Measurements from ENCODE around the gene GPR179. TPM values are rescaled to one million over a fixed set of nuclear protein-coding genes. Genes with fewer than 3 reads are reported as not detected.

The GPR179 gene
- total RNA-seq, 1 experiment from 2014 or later, result not detected

GRCh38 chr17:38324141-38324697 lies 19.5 kb downstream of the GPR179 start:
- Mint-ChIP-seq H3K36me3 (ENCODE audit: insufficient read depth in 1 of 3, low read depth in 3 of 3) (peaks cover 17 to 45% (median 30%) of the 10 kb centered on the region in 3 experiments; a peak in 6 of 7 replicates), H3K27ac (peak overlapping the region in 1 of 3 experiments; percentile 67; a peak in 2 of 7 replicates)
- H3K27ac ChIP-seq (ENCODE audit: insufficient read length, low read depth, low read length), result no peak overlapping the region

More at GRCh38 chr17:38324141-38324697, 19.5 kb downstream of the GPR179 start:
- no peak overlapping the region for H3K4ac ChIP-seq (ENCODE audit: low read depth, low read length)
- H3K14ac ChIP-seq (ENCODE audit: insufficient read depth, low read length), result no peak overlapping the region
- H3K18ac ChIP-seq (ENCODE audit: insufficient read length, low read depth, low read length), result no peak overlapping the region
- H3K4me1 Mint-ChIP-seq, result peaks cover 25 to 26% of the 10 kb centered on the region in 2 experiments
- no peak overlapping the region for H2BK12ac ChIP-seq (ENCODE audit: insufficient read length, low read depth, low read length)
- no peak overlapping the region for H2BK15ac ChIP-seq (ENCODE audit: low read depth, low read length)
- no peak overlapping the region for H2BK120ac ChIP-seq (ENCODE audit: low read depth, low read length, poor library complexity, severe bottlenecking)
- no peak overlapping the region for H3T11ph ChIP-seq (ENCODE audit: low read length)
- H4K5ac ChIP-seq (ENCODE audit: insufficient read length, low read depth, low read length), result no peak overlapping the region
- no peak overlapping the region for H3K9ac ChIP-seq (ENCODE audit: extremely low read depth, insufficient read length, low read length)
- H2BK5ac ChIP-seq (ENCODE audit: insufficient read length, low read length), result no peak overlapping the region
- TF ChIP-seq CTCF (conservative IDR thresholded peaks at IDR 0.05), result no peak
- no peak overlapping the region for H2AFZ ChIP-seq (ENCODE audit: low read length)
- no peak overlapping the region for H2BK20ac ChIP-seq (ENCODE audit: low read depth, low read length, poor library complexity, severe bottlenecking)
- H3K9me3 Mint-ChIP-seq, result no peaks in the 10 kb centered on the region
- no peaks in the 10 kb centered on the region for H4K20me1 ChIP-seq (ENCODE audit: control insufficient read depth, insufficient read depth, insufficient read length)
- H3K27me3 Mint-ChIP-seq (ENCODE audit: low read depth), result no peaks in the 10 kb centered on the region; the same call in 1 of the 2 replicates
- no peak overlapping the region for H3K4me3 Mint-ChIP-seq
- no peaks in the 10 kb centered on the region for H3K79me2 ChIP-seq (ENCODE audit: insufficient read depth, low read length)
- H3K23me2 ChIP-seq (ENCODE audit: insufficient read length, low read depth, low read length, poor library complexity, severe bottlenecking), result no peaks in the 10 kb centered on the region
- no peak overlapping the region for H3K4me2 ChIP-seq (ENCODE audit: insufficient read depth, insufficient read length, low read length)
- H4K91ac ChIP-seq (ENCODE audit: insufficient read length, low read depth, low read length), result no peak overlapping the region
- H3K79me1 ChIP-seq (ENCODE audit: insufficient read depth, low read depth, low read length, poor library complexity, severe bottlenecking), result no peaks in the 10 kb centered on the region
- H3K27me3 ChIP-seq (ENCODE audit: insufficient read depth, low read length), result no peaks in the 10 kb centered on the region
- WGBS (ENCODE audit: extremely low coverage, insufficient read length, low lambda C conversion rate), result no CpG with 5 or more reads among the region's 3 CpGs
- no peak overlapping the region for H3K56ac ChIP-seq (ENCODE audit: insufficient read length, low read depth, low read length)
- DNase-seq, result no peak
- H2AK5ac ChIP-seq (ENCODE audit: insufficient read length, low read length), result no peak overlapping the region
- H4K8ac ChIP-seq (replicated peaks; ENCODE audit: insufficient read length, low read depth, low read length), result no peak overlapping the region
- H3K4me1 ChIP-seq (ENCODE audit: insufficient read depth, low read length), result peaks cover 3% of the 10 kb centered on the region; the same call in 1 of the 2 replicates
- H3K9me3 ChIP-seq (ENCODE audit: control insufficient read depth, low read depth, low read length), result no peaks in the 10 kb centered on the region
- H3K23ac ChIP-seq (ENCODE audit: insufficient read length, low read depth, low read length), result no peak overlapping the region
